ENCODE measurements around the gene ELMO3.

- TF ChIP-seq CTCF (IDR thresholded peaks at IDR 0.05; ENCODE audit: low read depth, low read length, poor library complexity, severe bottlenecking) (no peak), EZH2phosphoT487 (IDR thresholded peaks at IDR 0.05; ENCODE audit: borderline replicate concordance, low read length) (no peak)
These were observed 12.4 kb upstream of the ELMO3 start for GRCh38 chr16:67186550-67186950.
